Anterior cingulate cortex (tissue), 58 donors: ENCODE results near the gene SLX4.

Experiments
- DNase-seq, 58 donors: peaks; one replicate each; lab custom pipeline; 2025; lab: John Stamatoyannopoulos, UW

The SLX4 gene

GRCh38 chr16:3561626-3562025, 49.8 kb downstream of the SLX4 start:
- no peak for DNase-seq

DNA sequence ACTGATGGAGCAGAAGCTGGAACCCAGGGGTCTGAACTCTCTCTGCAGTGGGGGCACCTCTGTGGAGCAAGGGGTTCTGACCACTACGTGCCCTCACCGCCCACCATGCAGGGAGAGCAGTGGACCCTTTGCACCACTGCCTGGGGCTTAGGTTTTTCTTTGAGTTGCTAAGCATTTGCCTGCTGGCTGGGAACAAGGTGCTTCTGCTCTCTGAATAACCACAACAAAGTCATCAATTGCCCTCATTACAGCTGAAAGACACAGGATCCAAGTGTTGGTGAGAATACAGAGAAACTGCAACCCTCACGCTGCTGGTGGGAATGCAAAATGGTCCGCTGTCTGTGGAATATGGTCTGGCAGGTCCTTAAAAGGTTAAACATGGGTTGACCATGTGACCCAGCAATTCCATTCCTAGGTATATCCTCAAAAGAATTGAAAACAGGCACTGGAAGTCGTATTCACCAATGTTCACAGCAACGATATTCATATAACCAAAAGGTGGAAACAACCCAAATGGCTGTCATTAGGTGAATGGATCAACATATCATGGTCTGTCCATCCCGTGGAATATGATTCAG, 57.0 kb downstream of the SLX4 start:
- no peak for DNase-seq

DNA sequence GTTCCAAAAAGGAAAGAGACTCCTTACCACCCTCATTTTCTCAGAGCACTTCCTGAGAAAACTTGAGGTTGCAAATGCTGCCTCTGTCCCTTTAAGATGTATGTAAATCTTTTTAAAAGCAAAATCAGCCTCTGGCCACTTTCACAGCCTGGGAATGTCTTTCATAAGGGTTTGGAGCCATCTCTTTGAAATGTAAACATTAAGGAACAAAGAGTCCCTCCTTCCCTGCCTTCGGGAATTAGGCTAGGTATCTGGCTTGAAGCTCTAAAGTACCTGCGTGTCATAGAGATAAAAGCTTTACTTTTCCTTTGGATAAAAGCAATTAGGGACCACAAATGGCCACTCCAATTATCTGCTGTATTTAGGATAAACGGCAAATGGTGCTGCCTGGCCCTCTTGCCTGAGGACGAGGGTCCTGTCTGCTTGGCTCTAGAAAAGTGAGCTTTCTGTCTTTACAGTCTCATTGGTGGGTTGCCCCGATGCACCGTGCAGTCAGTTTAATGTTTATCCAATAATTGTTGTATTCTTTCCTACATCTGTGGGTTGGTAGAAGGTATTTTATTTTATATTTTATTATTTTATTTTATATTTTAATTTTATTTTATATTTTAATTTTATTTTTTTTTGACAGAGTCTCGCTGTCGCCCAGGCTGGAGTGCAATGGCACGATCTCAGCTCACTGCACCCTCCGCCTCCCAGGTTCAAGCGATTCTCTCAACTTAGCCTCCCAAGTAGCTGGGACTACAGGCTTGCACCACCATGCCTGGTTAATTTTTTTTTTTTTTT, 58.1 kb downstream of the SLX4 start:
- no peak for DNase-seq

DNA sequence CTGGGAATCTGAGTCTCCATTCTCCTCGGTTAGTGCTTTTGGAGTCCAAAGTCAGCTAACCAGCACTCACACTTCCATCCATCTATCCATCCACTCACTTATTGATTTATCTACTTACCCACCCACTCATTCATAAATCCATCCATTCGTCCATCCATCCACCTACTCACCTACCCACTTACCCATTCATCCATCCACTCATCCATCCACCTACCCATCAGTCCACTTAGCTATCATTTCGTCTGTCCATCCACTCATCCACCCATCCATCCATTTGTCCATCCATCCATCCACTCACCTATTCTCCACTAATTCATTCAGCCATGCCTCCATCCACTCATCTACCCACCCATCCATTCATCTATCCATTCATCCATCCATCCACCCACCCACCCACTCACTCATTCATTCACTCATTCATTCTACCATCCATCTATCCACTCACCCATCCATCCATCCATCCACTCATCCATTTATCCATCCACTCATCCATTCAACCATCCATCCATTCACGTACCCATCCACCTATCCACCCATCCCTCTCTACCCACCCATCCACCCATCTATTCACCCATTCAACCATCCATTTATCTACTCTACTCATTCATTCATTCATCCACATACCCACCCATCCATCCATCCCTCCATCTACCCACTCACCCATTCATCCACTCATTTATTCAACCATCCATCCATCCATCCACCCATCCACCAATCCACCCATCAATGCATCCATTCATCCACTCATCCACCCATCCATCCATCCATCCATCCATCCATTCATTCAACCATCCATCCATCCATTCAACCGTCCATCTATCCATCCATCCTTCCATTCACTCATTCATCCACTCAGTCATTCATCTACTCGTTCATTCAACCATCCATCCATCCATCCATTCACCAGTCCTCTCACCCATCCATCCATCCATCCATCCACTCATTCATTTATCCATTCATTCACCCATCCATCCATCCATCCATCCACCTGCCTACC, 60.3 kb downstream of the SLX4 start:
- no peak for DNase-seq

GRCh38 chr16:3549906-3550305, 61.5 kb downstream of the SLX4 start:
- no peak for DNase-seq

DNA sequence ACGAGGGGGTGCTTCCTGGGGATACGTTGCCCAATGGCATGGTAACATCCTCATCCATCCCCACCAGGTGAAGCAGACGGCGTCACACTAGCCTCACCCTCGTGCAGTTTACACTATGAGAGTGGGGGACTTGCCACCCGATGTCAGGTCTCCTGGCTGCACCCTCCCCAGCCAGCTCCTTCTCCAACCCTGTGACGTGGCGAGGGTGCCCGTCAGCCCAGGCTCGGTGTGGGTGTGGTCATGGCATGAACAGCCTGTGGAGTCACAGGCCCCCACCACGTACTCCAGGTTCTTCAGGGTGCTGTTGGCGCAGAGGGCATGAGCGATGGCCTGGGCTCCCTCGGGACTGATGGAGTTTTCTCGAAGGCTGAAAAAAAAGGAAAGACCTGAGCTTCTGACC, 62.5 kb downstream of the SLX4 start:
- DNase-seq, result no peak

DNA sequence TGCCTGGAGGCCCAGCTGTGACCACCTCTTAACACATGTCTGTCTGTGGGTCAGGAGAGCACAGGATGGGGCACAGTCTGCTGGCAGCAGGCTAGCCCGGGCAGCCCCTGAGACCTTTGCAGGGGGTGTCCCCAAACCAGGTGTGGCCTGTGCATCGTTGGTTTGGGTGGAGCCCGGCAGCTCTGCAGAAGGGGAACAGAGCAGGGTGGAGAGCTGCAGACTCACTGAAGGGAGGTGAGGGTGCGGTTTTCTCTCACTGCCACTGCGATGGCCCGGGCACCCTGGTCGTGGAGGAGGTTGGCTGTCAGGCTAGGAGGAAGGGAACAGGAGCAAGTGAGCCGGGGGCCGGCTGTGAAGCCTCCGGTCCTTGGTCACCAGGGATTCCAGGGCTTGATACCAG, 63.0 kb downstream of the SLX4 start:
- no peak for DNase-seq

- no peak for DNase-seq
Observed at GRCh38 chr16:3546986-3547682, 64.3 kb downstream of the SLX4 start.

- no peak for DNase-seq
Observed at GRCh38 chr16:3542601-3543373, 68.6 kb downstream of the SLX4 start.

DNA sequence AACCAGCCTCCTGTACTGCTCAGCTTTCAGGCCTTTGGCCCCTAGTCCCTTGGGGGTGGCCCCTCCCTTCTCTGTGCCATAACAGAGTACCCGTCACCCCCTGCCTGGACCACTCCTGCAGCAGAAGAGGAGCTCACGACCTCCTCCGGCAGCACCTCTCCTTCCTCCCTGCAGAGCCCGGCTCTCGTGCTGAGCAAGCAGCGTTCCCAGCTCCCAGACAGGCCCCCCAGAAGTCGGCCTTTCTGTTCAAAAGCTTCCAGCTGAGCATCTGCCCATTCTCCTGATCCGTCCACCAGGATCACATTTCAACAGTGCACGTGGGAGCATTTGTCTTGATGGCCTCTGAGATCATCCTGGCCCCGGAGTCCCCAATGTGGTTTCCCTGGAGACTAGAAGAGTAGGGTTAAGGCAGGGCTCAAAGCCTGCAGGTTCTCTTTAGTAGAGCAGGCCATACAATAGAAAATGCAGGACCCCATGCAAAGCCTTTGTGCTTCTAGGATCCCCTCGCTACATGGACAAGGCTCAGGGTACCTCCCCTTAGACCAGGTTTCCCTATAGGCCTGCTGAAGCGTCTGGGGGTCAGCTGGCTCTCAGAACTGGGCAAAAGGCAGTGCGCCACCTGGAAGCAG, 69.8 kb downstream of the SLX4 start:
- DNase-seq, result no peak

DNA sequence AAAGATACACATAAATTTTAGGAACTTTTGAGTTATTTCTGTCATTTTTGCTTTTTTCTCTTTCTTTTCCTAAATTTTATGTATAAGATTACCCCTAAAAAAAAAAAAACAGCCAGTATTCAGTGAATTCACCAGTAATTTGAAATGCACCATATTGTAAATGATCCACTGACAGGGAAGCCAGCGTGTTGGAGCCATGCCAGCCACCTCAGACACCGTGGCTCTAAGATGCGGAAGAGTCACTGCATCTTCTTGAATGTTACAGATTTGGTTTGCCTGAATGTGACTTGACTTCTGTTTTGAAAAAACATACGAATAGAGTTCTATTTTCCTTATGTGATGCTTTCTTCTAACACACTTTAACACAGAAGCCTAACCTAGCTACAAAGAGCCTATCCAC, 73.2 kb downstream of the SLX4 start:
- no peak for DNase-seq

DNA sequence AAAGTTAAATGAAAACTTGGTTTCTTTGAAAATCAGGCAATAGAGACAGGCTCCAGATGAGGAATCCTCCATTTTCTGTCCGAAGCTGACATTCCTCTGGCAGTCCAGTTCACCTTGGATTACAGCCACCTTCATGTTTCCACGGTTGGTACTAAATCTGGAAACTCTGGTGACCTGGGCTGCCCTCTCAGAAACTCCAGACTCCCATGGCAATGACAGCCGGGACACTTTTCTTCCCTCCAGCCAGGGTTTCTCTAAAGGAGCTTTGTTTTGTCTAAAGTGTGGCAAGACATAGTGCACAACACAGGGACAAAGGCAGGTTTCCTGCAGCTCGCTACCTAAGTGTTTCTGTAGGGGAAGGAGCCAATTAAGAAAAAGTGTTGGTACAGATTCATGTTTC, 74.6 kb downstream of the SLX4 start:
- DNase-seq, result peak in 10 of 58 donors; percentile 4 to 46 (median 12)

GRCh38 chr16:3536271-3536731, 75.1 kb downstream of the SLX4 start:
- DNase-seq, result no peak

DNA sequence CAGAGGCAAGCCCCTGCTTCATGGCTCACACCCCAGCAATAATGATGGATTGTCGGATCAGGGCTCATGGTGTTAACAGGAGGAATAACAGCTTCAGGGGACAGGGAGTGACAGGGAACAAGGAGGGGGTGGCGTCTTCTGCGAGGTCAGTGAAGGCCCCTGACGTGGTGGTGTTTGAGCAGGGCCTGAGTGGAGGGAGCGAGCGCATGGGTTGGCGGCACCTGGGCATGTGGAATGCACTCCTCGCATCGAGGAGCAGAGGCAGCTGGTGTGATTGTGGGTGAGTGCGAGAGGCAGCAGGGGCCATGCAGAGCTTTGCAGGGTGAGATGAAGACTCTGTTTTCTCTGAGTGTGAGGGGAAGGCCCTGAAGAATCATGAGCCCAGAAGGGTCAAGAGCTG, 77.3 kb downstream of the SLX4 start:
- no peak for DNase-seq

- DNase-seq, result no peak
Observed at GRCh38 chr16:3532741-3533140, 78.7 kb downstream of the SLX4 start.
